ENCODE measurements around the gene WNT9B.

- TF ChIP-seq CTCF (conservative IDR thresholded peaks at IDR 0.05; ENCODE audit: low read depth, low read length) (no peak), EZH2 (IDR thresholded peaks at IDR 0.05; ENCODE audit: borderline replicate concordance, low read depth, low read length, poor library complexity, severe bottlenecking) (no peak)
These were observed 71.1 kb downstream of the WNT9B start for GRCh38 chr17:46922487-46922803.

All from A673 (cell line).